Esophagus muscularis mucosa (tissue), 4 donors: ENCODE measurements around the gene LGALS9. TPM values are rescaled to one million over a fixed set of nuclear protein-coding genes. Genes with fewer than 3 reads are reported as not detected.

Source experiments
- DNase-seq: peaks from one replicate; pipeline ENCODE4 v3.0.0-alpha.2; 2017; ENCODE audit errors: extremely low spot score
- H3K27ac ChIP-seq, 4 donors: fragments of 200-600 bp; sonication (generic); replicated peaks in 1 of 4; 1 replicate in 3 of 4; 2 replicates in 1 of 4; pipeline ENCODE4 v1.5.1; 2016 to 2019; ENCODE audit warnings: mild to moderate bottlenecking in 1 of 4
- H3K27me3 ChIP-seq, 4 donors: fragments of 200-600 bp; sonication (generic); one replicate each; pipeline versions ENCODE4 v1.5.1 to v1.6.0; 2016 to 2019
- H3K36me3 ChIP-seq, 4 donors: fragments of 200-600 bp; sonication (generic); one replicate each; pipeline ENCODE4 v1.5.1; 2016 to 2019
- H3K4me1 ChIP-seq, 4 donors: fragments of 200-600 bp; sonication (generic); one replicate each; pipeline ENCODE4 v1.5.1; 2016 to 2019
- H3K4me3 ChIP-seq, 4 donors: fragments of 200-600 bp; sonication (generic); 1 replicate in 2 of 4; 2 replicates in 2 of 4; pipeline ENCODE4 v1.5.1; 2016 to 2019; ENCODE audit warnings: mild to moderate bottlenecking in 4 of 4, moderate library complexity in 1 of 4
- H3K9me3 ChIP-seq, 4 donors: fragments of 200-600 bp; sonication (generic); 1 replicate in 3 of 4; 2 replicates in 1 of 4; pipeline ENCODE4 v1.5.1; 2016 to 2019
- CTCF ChIP-seq, 3 experiments: fragments of 200-600 bp in 2 of 3; fragments of 450-650 bp in 1 of 3; sonication (generic) in 2 of 3; IDR thresholded peaks; one replicate each; pipeline ENCODE4 v1.5.1; 2017 to 2019; ENCODE audit warnings: antibody characterized with exemption in 3 of 3, mild to moderate bottlenecking in 2 of 3, moderate library complexity in 1 of 3
- EP300 ChIP-seq: sonication (generic); formaldehyde crosslinking; IDR thresholded peaks from one replicate; pipeline ENCODE4 v1.6.1; 2017; ENCODE audit warnings: antibody characterized with exemption
- POLR2A ChIP-seq: fragments of 450-650 bp; IDR thresholded peaks from one replicate; pipeline ENCODE4 v1.6.1; 2017; ENCODE audit warnings: antibody characterized with exemption, moderate library complexity, mild to moderate bottlenecking, low read depth
- POLR2AphosphoS5 ChIP-seq, 2 donors: sonication (generic); formaldehyde crosslinking; IDR thresholded peaks; one replicate each; pipeline ENCODE4 v1.6.1; 2017; ENCODE audit warnings: antibody characterized with exemption in 2 of 2
- WGBS: methylation state at CpG from one replicate; pipeline ENCODE4 v1.1.5; 2018; 5-methylcytosine and 5-hydroxymethylcytosine counted together
- intact Hi-C: fragments of 100-400 bp; cut with DNase I; formaldehyde crosslinking; loops from one replicate; pipeline ENCODE4 v1.15.1; 2023
- total RNA-seq, 4 donors: library from RNA; depleted of rRNA; stranded (reverse); fragments of >200 nt; gene quantifications; one replicate each; pipeline versions ENCODE4 v1.1.0 to v1.2.1, GENCODE V29; 2016

The LGALS9 gene
- total RNA-seq: 10 to 100 TPM; 17.0 to 31.8 (median 24.4) TPM

GRCh38 chr17:27630607-27631410, at the start of gene LGALS9:
Gene LGALS9, plus strand, starts transcription at chr17:27631188. Its CDS starts 78 bp downstream, at chr17:27631266.
- Histone ChIP-seq H3K4me1 (peaks cover 28 to 33% (median 32%) of the 10 kb centered on the region in 4 donors), H3K27ac (peak within 1 kb of the TSS; percentile 43 to 65 (median 56)), H3K4me3 (peak within 1 kb of the TSS; percentile 40 to 54 (median 42)), H3K9me3 (no peaks in the 10 kb centered on the region), H3K27me3 (no peaks in the 10 kb centered on the region), H3K36me3 (peaks cover 0 to 8% (median under 1%) of the 10 kb centered on the region in 4 donors)
- WGBS: 58% methylated on average over 10 of the region's 10 CpGs
- peak in 1 of 2 donors; percentile 31 for TF ChIP-seq POLR2AphosphoS5 (IDR thresholded peaks at IDR 0.05)
- no peak for TF ChIP-seq EP300
- TF ChIP-seq POLR2A: no peak
- TF ChIP-seq CTCF (IDR thresholded peaks at IDR 0.05): no peak
- DNase-seq: no peak
- intact Hi-C loops: no loop called here

- H3K9me3 ChIP-seq: no peaks in the 10 kb centered on the region
- no peaks in the 10 kb centered on the region for H3K27me3 ChIP-seq
- no peak overlapping the region for H3K4me3 ChIP-seq
- TF ChIP-seq POLR2A (no peak), CTCF (IDR thresholded peaks at IDR 0.05) (no peak), POLR2AphosphoS5 (IDR thresholded peaks at IDR 0.05) (no peak), EP300 (no peak)
- H3K36me3 ChIP-seq: peaks cover 8 to 40% (median 24%) of the 10 kb centered on the region in 4 donors
- peaks cover 7 to 13% (median 9%) of the 10 kb centered on the region in 4 donors for H3K4me1 ChIP-seq
- DNase-seq: no peak
- 94% methylated on average over 3 of the region's 18 CpGs for WGBS
- intact Hi-C loops: no loop called here
- no peak overlapping the region for H3K27ac ChIP-seq
Observed at GRCh38 chr17:27582696-27583095, 48.3 kb upstream of the LGALS9 start.

GRCh38 chr17:27585153-27585681, 45.8 kb upstream of the LGALS9 start:
- intact Hi-C loops: no loop called here
- Histone ChIP-seq H3K27me3 (no peaks in the 10 kb centered on the region), H3K4me3 (no peak overlapping the region), H3K4me1 (no peaks in the 10 kb centered on the region), H3K9me3 (no peaks in the 10 kb centered on the region), H3K27ac (no peak overlapping the region), H3K36me3 (peaks cover 8 to 61% (median 37%) of the 10 kb centered on the region in 4 donors)
- WGBS: 83% methylated on average over 9 of the region's 9 CpGs
- no peak for DNase-seq
- TF ChIP-seq CTCF (IDR thresholded peaks at IDR 0.05): no peak
- no peak for TF ChIP-seq POLR2A
- TF ChIP-seq EP300: no peak
- TF ChIP-seq POLR2AphosphoS5 (IDR thresholded peaks at IDR 0.05): no peak

- DNase-seq: no peak
- Histone ChIP-seq H3K36me3 (peaks cover 8 to 67% (median 39%) of the 10 kb centered on the region in 4 donors), H3K27ac (no peak overlapping the region), H3K9me3 (no peaks in the 10 kb centered on the region), H3K4me1 (no peaks in the 10 kb centered on the region), H3K27me3 (no peaks in the 10 kb centered on the region), H3K4me3 (no peak overlapping the region)
- intact Hi-C loops: no loop called here
- 100% methylated on average over 2 of the region's 5 CpGs for WGBS
- no peak for TF ChIP-seq CTCF (IDR thresholded peaks at IDR 0.05)
- TF ChIP-seq EP300: no peak
- TF ChIP-seq POLR2A: no peak
- no peak for TF ChIP-seq POLR2AphosphoS5 (IDR thresholded peaks at IDR 0.05)
Observed at GRCh38 chr17:27585792-27586191, 45.2 kb upstream of the LGALS9 start.
